Common myeloid progenitor, CD34-positive (primary cell): ENCODE data around the gene TNFAIP2.
"Not testable (repeated sequence)": the region's sequence is repeated elsewhere in the genome, so short reads cannot be mapped to it uniquely, and the experiment has no call there.

Experiments
- CTCF ChIA-PET: fragments of 350-600 bp; sonication (Branson Sonifier 250); formaldehyde crosslinking; loops from one replicate; lab custom pipeline; 2021; ENCODE audit warnings: antibody characterized with exemption; lab: Charles Lee
- POLR2A ChIA-PET: fragments of 350-600 bp; sonication (Branson Sonifier 250); formaldehyde crosslinking; loops from one replicate; lab custom pipeline; 2021; ENCODE audit warnings: antibody characterized with exemption; lab: Charles Lee
- DNase-seq, 3 donors: peaks; one replicate each; pipeline versions ENCODE4 v3.0.0 to v3.0.0-alpha.2; 2013
- H3K27ac ChIP-seq, 2 experiments: 1 replicate in 1 of 2; 2 replicates in 1 of 2; pipeline ENCODE4 v1.7.0; 2013; ENCODE audit warnings: inconsistent platforms in 2 of 2, low read length in 2 of 2, mild to moderate bottlenecking in 2 of 2, low read depth in 1 of 2, moderate library complexity in 1 of 2; ENCODE audit not compliant: severe bottlenecking in 2 of 2, insufficient read depth in 1 of 2, poor library complexity in 1 of 2
- H3K27me3 ChIP-seq, 5 experiments: replicated peaks in 2 of 5; 1 replicate in 3 of 5; 2 replicates in 2 of 5; pipeline versions ENCODE4 v1.6.1 to v1.7.0; 2013; ENCODE audit warnings: low read length in 4 of 5, mild to moderate bottlenecking in 2 of 5, moderate library complexity in 2 of 5, inconsistent platforms in 1 of 5; ENCODE audit not compliant: insufficient read depth in 5 of 5, control insufficient read depth in 4 of 5
- H3K36me3 ChIP-seq, 4 experiments: 1 replicate in 2 of 4; 2 replicates in 2 of 4; pipeline versions ENCODE4 v1.6.1 to v1.7.0; 2013; ENCODE audit warnings: low read length in 3 of 4, control low read depth in 1 of 4, mild to moderate bottlenecking in 1 of 4; ENCODE audit not compliant: control insufficient read depth in 4 of 4, insufficient read depth in 4 of 4
- H3K4me1 ChIP-seq, 4 experiments: 1 replicate in 3 of 4; 2 replicates in 1 of 4; pipeline versions ENCODE4 v1.6.1 to v1.7.1; 2013; ENCODE audit warnings: low read length in 3 of 4, mild to moderate bottlenecking in 3 of 4, control low read depth in 1 of 4, inconsistent platforms in 1 of 4, moderate library complexity in 1 of 4; ENCODE audit not compliant: control insufficient read depth in 4 of 4, insufficient read depth in 4 of 4; ENCODE audit errors: control extremely low read depth in 1 of 4
- H3K4me3 ChIP-seq, 7 experiments: 1 replicate in 4 of 7; 2 replicates in 3 of 7; pipeline versions ENCODE4 v1.5.1 to v1.7.0; 2013; ENCODE audit warnings: mild to moderate bottlenecking in 7 of 7, low read length in 6 of 7, moderate library complexity in 6 of 7, inconsistent platforms in 2 of 7, low read depth in 2 of 7, control low read depth in 1 of 7; ENCODE audit not compliant: insufficient read depth in 4 of 7, control insufficient read depth in 1 of 7; ENCODE audit errors: extremely low read depth in 1 of 7
- H3K9me3 ChIP-seq, 5 experiments: 1 replicate in 4 of 5; 2 replicates in 1 of 5; pipeline versions ENCODE4 v1.6.1 to v1.7.1; 2013; ENCODE audit warnings: low read length in 4 of 5, mild to moderate bottlenecking in 2 of 5, inconsistent platforms in 1 of 5, low read depth in 1 of 5, moderate library complexity in 1 of 5; ENCODE audit not compliant: control insufficient read depth in 4 of 5, insufficient read depth in 2 of 5; ENCODE audit errors: control extremely low read depth in 1 of 5
- WGBS: methylation state at CpG from one replicate; pipeline ENCODE4 v1.1.5; 2013; ENCODE audit not compliant: insufficient coverage; 5-methylcytosine and 5-hydroxymethylcytosine counted together

TNFAIP2 gene

GRCh38 chr14:103146141-103146709, 23.0 kb downstream of the TNFAIP2 start:
- WGBS = 92% methylated on average over 19 of the region's 19 CpGs
- POLR2A ChIA-PET = no interaction called here
- peaks cover 0 to 18% (median 4%) of the 10 kb centered on the region in 5 experiments for H3K27me3 ChIP-seq
- H3K4me3 ChIP-seq = no peak overlapping the region
- no peaks in the 10 kb centered on the region for H3K4me1 ChIP-seq
- no peaks in the 10 kb centered on the region for H3K36me3 ChIP-seq
- no peak overlapping the region for H3K27ac ChIP-seq
- H3K9me3 ChIP-seq = no peaks in the 10 kb centered on the region
- DNase-seq = no peak
- CTCF ChIA-PET = interaction anchor here (13.8 kb wide), 1 partner anchor 45 kb away, joined by 179 read pairs; no protein-coding TSS in a partner anchor

- Histone ChIP-seq H3K4me1 (no peaks in the 10 kb centered on the region), H3K27me3 (peaks cover 0 to 8% (median 0%) of the 10 kb centered on the region in 5 experiments)
- WGBS = 96% methylated on average over 6 of the region's 10 CpGs
Observed at GRCh38 chr14:103149351-103150237, 26.3 kb downstream of the TNFAIP2 start.

DNA sequence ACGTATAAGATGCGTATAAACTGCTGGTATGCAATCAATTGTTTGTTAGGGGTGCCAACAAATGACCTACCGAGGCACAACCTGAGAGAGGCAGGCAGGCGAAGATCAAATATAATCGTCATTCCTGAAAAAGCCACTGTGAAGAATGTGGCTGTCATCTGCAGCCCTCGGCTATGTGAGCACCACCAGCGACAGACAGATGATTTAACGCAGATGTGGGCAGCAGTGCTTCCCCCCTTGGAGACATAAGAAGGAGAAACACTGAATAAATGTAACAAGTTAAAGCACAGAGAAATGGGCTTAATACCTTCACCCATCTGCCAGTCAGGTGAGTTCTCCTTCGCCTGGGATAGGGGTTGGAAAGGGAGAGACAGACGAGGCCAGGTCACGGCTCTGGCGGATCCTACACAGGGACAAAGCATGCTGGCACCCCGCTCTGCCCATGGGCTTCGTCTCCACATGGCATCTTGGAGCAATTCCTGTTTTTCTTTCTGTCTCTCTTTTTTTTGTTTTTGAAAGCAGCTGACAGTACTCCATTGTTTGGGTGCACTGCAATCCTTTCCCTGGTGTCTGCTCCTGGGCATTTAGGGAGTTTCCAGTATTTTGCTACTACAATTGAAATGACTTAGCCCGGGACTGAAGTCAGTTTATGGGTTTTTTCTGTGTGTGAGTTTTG, 28.1 kb downstream of the TNFAIP2 start:
- Histone ChIP-seq H3K36me3 (no peaks in the 10 kb centered on the region), H3K9me3 (no peaks in the 10 kb centered on the region), H3K27me3 (peaks cover 0 to 8% (median 0%) of the 10 kb centered on the region in 5 experiments), H3K4me3 (no peak overlapping the region), H3K27ac (no peak overlapping the region), H3K4me1 (no peaks in the 10 kb centered on the region)
- ChIA-PET POLR2A (no interaction called here), CTCF (no interaction called here)
- 87% methylated on average over 14 of the region's 15 CpGs for WGBS
- DNase-seq = no peak

More at GRCh38 chr14:103149351-103150237, 26.3 kb downstream of the TNFAIP2 start:
- DNase-seq = no peak
- Histone ChIP-seq H3K36me3 (no peaks in the 10 kb centered on the region), H3K9me3 (no peaks in the 10 kb centered on the region), H3K27ac (no peak overlapping the region), H3K4me3 (no peak overlapping the region)
- POLR2A ChIA-PET = no interaction called here
- CTCF ChIA-PET = interaction anchor here (0.6 to 1.4 kb wide), 4 partner anchors 44 to 1059 kb away, joined by 3 to 7 read pairs (median 3); no protein-coding TSS in a partner anchor

GRCh38 chr14:103155010-103155409, 31.7 kb downstream of the TNFAIP2 start:
- Histone ChIP-seq H3K9me3 (no peaks in the 10 kb centered on the region), H3K4me3 (no peak overlapping the region), H3K36me3 (no peaks in the 10 kb centered on the region), H3K27ac (no peak overlapping the region), H3K27me3 (peaks cover 0 to 5% (median 0%) of the 10 kb centered on the region in 5 experiments), H3K4me1 (no peaks in the 10 kb centered on the region)
- DNase-seq = no peak
- WGBS = 83% methylated on average over 5 of the region's 6 CpGs
- ChIA-PET POLR2A (no interaction called here), CTCF (no interaction called here)

DNA sequence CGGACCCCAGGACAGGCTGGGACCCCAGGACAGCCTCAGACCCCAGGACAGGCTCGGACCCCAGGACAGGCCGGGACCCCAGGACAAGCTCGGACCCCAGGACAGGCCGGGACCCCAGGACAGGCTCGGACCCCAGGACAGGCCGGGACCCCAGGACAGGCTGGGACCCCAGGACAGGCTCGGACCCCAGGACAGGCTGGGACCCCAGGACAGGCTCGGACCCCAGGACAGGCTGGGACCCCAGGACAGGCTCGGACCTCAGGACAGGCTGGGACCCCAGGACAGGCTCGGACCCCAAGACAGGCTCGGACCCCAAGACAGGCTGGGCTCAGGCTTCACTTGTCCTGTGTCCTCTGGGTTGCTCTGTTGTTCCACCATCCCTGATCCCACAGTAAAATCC, 32.2 kb downstream of the TNFAIP2 start:
- WGBS = 91% methylated on average over 4 of the region's 12 CpGs
- H3K27ac ChIP-seq, H3K4me1 ChIP-seq, CTCF ChIA-PET, POLR2A ChIA-PET, H3K36me3 ChIP-seq, H3K27me3 ChIP-seq, DNase-seq, H3K9me3 ChIP-seq, H3K4me3 ChIP-seq: not testable (repeated sequence)

GRCh38 chr14:103155826-103156394, 32.6 kb downstream of the TNFAIP2 start:
- Histone ChIP-seq H3K36me3 (no peaks in the 10 kb centered on the region), H3K27me3 (peaks cover 0 to 5% (median 0%) of the 10 kb centered on the region in 5 experiments), H3K27ac (no peak overlapping the region), H3K4me1 (no peaks in the 10 kb centered on the region), H3K4me3 (no peak overlapping the region), H3K9me3 (no peaks in the 10 kb centered on the region)
- ChIA-PET CTCF (no interaction called here), POLR2A (no interaction called here)
- no peak for DNase-seq
- WGBS = 98% methylated on average over 6 of the region's 9 CpGs
